ENCODE measurements around the gene RYR1. TPM values are rescaled to one million over a fixed set of nuclear protein-coding genes. Genes with fewer than 3 reads are reported as not detected.
"Not testable (repeated sequence)": the region's sequence is repeated elsewhere in the genome, so short reads cannot be mapped to it uniquely, and the experiment has no call there.

The RYR1 gene
- total RNA-seq, 1 donor from 2014 or later, result 231 TPM

DNA sequence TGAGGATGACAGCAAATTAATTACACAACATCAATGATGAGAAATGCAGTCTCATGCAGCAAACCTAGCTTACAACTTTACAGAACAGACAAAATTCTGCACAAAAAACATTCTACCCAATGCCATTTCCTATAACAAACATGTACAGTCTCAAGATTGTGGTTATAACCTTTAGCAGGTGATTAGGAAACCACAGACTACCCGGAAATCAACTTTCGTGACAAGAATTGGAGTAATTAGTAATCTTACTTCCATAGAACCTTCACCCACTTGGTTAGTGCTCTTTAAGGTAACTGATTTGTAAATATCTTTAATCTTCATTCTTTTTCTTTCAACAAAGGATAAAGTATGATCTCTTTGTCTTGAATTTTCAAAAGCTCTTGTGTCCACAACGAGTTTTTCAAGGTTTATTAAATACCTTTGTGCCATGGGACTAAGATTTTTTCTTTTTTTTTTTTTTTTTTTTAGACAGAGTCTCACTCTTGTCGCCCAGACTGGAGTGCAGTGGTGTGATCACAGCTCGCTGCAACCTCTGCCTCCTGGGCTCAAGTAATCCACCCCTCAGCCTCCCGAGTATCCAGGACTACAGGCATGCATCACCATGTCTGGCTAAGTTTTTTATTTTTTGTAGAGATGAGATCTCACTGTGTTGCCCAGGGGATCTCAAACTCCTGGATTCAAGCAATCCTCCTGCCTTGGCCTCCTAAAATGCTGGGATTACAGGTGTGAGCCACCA is 105.5 kb downstream of the RYR1 start:
- DNase-seq, result no peak

DNA sequence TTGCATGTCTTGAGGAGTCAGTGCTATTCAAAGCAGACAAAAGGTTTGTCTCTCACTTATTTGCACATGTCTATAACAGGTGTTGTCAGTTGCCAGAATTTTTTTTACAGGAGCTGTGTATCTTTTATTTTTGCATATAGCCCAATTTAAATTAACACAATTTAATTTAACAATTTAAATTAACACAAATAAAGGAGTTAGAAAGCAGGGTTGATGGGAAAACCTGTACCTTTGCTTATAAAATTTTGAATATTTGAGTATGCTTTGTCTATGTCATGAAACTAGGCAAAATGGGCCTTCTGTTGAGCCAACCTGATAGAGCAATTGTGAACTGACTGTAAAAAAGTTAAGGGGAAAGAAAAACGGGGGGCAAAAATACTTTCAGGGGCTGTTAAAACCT is 106.3 kb downstream of the RYR1 start:
- DNase-seq, result no peak

GRCh38 chr19:38542040-38542439 is 108.5 kb downstream of the RYR1 start:
- DNase-seq, result no peak

DNA sequence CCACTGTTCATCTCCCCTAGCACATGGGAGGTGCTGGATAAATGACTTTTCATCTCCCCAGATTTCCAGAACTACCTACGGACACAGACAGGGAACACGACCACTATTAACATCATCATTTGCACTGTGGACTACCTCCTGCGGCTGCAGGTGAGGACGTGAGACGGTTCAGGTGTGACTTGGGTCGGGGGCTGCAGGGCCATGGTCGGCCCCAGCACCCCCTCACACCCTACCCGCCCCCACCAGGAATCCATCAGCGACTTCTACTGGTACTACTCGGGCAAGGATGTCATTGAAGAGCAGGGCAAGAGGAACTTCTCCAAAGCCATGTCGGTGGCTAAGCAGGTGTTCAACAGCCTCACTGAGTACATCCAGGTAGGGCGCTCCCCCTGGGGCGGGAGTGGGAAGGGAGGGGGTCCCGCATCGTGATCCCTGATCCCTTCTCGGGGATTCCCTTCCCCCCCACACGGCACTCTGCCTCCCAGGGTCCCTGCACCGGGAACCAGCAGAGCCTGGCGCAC is 109.9 kb downstream of the RYR1 start:
- DNase-seq, result no peak

- peak; percentile 61 for DNase-seq
These were observed 110.5 kb downstream of the RYR1 start for GRCh38 chr19:38543807-38544568.

- no peak for DNase-seq
These were observed 111.3 kb downstream of the RYR1 start for GRCh38 chr19:38544569-38545315.

DNA sequence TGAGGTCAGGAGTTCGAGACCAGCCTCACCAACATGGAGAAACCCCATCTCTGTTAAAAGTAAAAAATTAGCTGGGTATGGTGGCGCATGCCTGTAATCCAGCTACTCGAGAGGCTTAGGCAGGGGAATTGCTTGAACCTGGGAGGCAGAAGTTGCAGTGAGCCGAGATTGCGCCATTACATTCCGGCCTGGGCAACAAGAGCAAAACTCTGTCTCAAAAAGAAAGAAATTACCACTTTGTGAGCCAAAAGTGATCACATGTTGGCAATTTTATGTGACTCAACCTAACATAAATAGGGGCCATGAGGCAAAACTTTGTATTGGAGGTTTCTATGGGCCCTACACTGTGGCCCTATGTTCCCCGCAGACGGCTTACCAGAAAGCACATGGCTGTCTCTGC is 112.1 kb downstream of the RYR1 start:
- no peak for DNase-seq

- no peak for DNase-seq
These were observed 113.9 kb downstream of the RYR1 start for GRCh38 chr19:38547421-38547820.

GRCh38 chr19:38549061-38549460 is 115.6 kb downstream of the RYR1 start:
- DNase-seq, result no peak

DNA sequence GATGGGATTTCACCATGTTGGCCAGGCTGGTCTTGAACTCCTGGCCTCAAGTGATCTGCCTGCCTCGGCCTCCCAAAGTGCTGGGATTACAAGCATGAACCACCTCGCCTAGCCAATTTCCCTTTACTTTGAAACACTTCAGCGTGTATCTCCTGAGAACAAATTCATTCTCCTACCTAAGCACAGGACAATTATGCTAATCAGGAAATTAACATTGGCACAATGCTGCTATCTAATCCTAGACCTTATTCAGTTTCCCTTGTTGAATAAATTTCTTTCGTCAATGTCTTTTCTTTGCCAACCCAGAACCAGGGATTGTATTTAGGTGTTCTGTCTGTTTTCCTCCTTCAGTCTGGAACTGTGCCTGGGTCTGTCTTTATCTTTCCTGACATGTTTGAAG is 116.5 kb downstream of the RYR1 start:
- DNase-seq, result no peak

DNA sequence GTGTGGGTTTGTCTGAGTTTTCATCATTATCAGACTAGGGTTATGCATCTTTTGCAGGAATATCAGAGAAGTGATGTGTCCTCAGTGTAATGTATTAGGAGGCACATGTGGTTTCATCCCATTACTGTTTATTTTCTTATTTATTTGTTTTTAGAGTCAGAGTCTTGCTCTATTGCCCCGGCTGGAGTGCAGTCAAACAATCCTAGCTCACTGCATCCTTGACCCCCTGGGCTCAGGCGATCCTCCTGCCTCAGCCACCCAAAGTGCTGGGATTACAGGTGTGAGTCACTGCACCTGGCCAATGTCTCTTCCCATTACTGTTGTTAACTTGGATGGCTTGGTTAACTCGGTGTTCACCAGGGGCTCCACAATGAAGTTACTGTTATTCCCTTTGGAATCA is 116.9 kb downstream of the RYR1 start:
- DNase-seq, result no peak

DNA sequence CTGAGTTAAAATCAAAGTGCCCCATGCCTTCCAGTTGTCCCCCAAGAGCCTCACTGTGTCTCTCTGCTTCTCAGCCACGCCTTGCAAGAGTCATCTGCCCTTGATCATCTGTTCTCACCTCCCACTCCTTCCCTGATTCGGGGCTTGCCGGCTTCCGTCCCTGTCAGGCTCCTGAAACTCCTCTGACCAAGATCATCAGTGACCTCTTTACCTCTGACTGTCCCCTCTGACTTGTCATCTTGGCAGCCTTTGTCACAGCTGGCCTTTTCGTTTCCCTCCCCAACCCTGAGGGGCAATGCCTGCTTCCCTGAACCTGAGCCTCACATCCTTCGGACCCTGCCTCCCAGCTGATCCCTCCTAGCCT is 117.9 kb downstream of the RYR1 start:
- DNase-seq, result no peak

DNA sequence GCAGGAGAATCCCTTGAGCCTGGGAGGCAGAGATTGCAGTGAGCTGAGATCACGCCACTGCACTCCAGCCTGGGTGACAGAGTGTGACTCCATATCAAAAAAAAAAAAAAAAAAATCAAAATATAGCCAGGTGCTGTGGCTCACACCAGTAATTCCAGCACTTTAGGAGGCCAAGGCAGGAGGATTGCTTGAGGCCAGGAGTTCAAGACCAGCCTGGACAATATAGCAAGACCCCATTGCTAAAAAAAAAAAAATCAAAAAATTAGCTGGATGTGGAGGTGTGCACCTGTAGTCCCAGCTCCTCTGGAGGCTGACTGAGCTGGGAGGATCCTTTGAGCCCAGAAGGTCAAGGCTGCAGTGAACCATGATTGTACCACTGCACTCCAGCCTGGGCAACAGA is 119.7 kb downstream of the RYR1 start:
- not testable (repeated sequence) for DNase-seq

DNA sequence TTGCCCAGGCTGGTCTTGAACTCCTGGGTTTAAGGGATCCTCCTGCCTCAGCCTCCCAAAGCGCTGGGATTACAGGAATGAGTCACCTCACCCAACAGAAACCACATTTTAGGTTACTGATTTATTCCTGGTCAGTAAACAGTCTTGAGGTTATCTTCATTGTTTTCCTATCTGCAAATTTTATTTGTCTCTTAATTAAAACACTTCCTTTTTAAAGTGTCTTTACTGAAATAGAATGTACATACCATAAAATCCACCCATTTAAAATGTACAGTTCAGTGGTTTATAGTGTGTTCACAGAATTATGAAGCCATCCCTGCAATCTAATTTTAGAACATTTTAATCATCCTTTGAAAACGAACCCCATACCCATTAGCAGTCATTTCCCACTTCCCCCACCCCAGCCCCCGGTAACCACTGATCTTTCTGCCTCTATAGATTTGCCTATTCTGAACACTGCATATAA is 121.2 kb downstream of the RYR1 start:
- no peak for DNase-seq

GRCh38 chr19:38555200-38555599 is 121.7 kb downstream of the RYR1 start:
- DNase-seq, result no peak

DNA sequence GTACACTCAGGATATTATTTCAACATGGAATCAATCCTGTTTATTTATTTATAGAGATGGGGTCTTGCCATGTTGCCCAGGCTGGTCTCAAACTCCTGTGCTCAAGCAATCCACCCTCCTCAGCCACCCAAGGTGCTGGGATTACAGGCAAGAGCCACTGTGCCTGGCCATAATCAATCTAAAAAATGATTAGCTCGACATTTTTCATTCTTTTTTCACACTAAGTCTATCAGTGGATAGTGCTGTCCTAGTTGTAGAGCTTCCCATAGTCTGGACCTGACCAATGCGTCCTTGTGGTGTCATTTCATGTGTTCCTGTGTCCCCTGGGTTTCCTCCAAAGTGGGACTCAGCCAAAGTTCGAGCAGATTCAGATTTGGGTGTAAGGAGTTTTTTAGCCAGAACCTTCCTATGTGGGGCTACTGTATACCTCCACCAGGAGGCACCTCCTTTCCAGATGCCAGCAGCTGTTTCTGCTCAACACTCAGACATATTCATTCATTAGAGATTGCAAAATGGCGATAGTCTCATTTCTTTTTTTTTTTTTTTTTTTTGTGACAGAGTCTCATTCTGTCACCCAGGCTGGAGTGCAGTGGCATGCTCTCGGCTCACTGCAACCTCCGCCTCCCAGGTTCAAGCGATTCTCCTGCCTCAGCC is 123.2 kb downstream of the RYR1 start:
- DNase-seq, result no peak

- DNase-seq, result no peak
These were observed 123.8 kb downstream of the RYR1 start for GRCh38 chr19:38557205-38557799.

GRCh38 chr19:38558933-38559332 is 125.4 kb downstream of the RYR1 start:
- DNase-seq, result not testable (repeated sequence)

GRCh38 chr19:38559428-38560401 is 126.2 kb downstream of the RYR1 start:
- peak; percentile 21 for DNase-seq

- no peak for DNase-seq
These were observed 127.6 kb downstream of the RYR1 start for GRCh38 chr19:38561053-38561606.
